Brain microvascular endothelial cell (primary cell): ENCODE results near the gene BRD8.

ENCODE experiments used
- DNase-seq: peaks from one replicate; pipeline ENCODE4 v3.0.0-alpha.2; 2020
- H3K27ac ChIP-seq: fragments of 250-450 bp; sonication (Bioruptor Pico); 2 replicates; pipeline ENCODE4 v1.5.1; 2020; ENCODE audit warnings: mild to moderate bottlenecking, moderate library complexity
- H3K27me3 ChIP-seq: fragments of 250-450 bp; sonication (Bioruptor Pico); replicated peaks from 2 replicates; pipeline ENCODE4 v1.5.1; 2020; ENCODE audit warnings: mild to moderate bottlenecking
- H3K36me3 ChIP-seq: fragments of 250-450 bp; sonication (Bioruptor Pico); replicated peaks from 2 replicates; pipeline ENCODE4 v1.5.1; 2020; ENCODE audit warnings: mild to moderate bottlenecking
- H3K4me3 ChIP-seq: 2 replicates; pipeline ENCODE4 v1.5.1; 2011; ENCODE audit warnings: low read depth, mild to moderate bottlenecking, control low read depth, low read length, moderate library complexity
- in situ Hi-C: cut with HindIII; loops from 2 replicates; pipeline ENCODE4 v1.10.0; 2017; ENCODE audit warnings: low sequenced_read_pairs, low pct_ligation_motif_present
- TF ChIP-seq, protein P1 (sequence below): IDR thresholded peaks from 2 replicates; pipeline ENCODE4 v1.5.1; 2011; ENCODE audit warnings: low read depth, mild to moderate bottlenecking, moderate library complexity, low read length, control low read depth, inconsistent platforms; ENCODE audit errors: missing control alignments

Gene BRD8

GRCh38 chr5:138177941-138178515 lies 402 bp downstream of the BRD8 start:
- H3K4me3 ChIP-seq: peak overlapping the region; percentile 98
- peaks cover 13% of the 10 kb centered on the region for H3K36me3 ChIP-seq
- H3K27me3 ChIP-seq: no peaks in the 10 kb centered on the region
- DNase-seq: peak; percentile 28
- H3K27ac ChIP-seq: peak overlapping the region; percentile 83
- TF ChIP-seq, protein P1, sequence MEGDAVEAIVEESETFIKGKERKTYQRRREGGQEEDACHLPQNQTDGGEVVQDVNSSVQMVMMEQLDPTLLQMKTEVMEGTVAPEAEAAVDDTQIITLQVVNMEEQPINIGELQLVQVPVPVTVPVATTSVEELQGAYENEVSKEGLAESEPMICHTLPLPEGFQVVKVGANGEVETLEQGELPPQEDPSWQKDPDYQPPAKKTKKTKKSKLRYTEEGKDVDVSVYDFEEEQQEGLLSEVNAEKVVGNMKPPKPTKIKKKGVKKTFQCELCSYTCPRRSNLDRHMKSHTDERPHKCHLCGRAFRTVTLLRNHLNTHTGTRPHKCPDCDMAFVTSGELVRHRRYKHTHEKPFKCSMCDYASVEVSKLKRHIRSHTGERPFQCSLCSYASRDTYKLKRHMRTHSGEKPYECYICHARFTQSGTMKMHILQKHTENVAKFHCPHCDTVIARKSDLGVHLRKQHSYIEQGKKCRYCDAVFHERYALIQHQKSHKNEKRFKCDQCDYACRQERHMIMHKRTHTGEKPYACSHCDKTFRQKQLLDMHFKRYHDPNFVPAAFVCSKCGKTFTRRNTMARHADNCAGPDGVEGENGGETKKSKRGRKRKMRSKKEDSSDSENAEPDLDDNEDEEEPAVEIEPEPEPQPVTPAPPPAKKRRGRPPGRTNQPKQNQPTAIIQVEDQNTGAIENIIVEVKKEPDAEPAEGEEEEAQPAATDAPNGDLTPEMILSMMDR: no peak
- in situ Hi-C loops: no loop called here

GRCh38 chr5:138170299-138170698 lies 8.1 kb downstream of the BRD8 start:
- peaks cover 74% of the 10 kb centered on the region for H3K36me3 ChIP-seq
- in situ Hi-C loops: no loop called here
- H3K4me3 ChIP-seq: no peak overlapping the region
- TF ChIP-seq, protein P1: no peak
- DNase-seq: no peak
- no peaks in the 10 kb centered on the region for H3K27me3 ChIP-seq
- H3K27ac ChIP-seq: no peak overlapping the region

GRCh38 chr5:138169124-138169523 lies 9.3 kb downstream of the BRD8 start:
- Histone ChIP-seq H3K27me3 (no peaks in the 10 kb centered on the region), H3K4me3 (no peak overlapping the region), H3K36me3 (peaks cover 81% of the 10 kb centered on the region), H3K27ac (no peak overlapping the region)
- TF ChIP-seq, protein P1: no peak
- DNase-seq: no peak
- in situ Hi-C loops: no loop called here

- in situ Hi-C loops: no loop called here
- TF ChIP-seq, protein P1: no peak
- no peaks in the 10 kb centered on the region for H3K27me3 ChIP-seq
- H3K4me3 ChIP-seq: no peak overlapping the region
- no peak for DNase-seq
- H3K36me3 ChIP-seq: peaks cover 91% of the 10 kb centered on the region
- no peak overlapping the region for H3K27ac ChIP-seq
Measured at GRCh38 chr5:138163721-138164120, 14.7 kb downstream of the BRD8 start.

DNA sequence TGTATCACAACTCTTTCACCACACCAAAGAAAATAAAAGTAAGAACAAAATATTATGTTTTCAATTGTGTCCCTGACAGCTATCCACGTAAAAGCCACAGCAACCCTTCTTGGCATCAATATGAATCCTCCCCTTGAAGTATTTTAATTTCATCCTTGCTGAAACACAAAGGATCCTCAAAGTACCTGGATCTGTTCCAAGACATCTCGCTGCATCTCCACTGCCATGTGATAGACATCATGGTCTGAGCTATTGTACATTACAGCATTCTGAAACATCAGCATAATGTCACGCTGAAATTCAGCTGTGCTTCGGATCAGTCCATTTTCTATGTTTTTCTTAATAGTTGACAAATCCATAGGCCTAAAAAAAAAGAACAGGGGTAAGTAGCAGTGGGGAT lies 17.7 kb downstream of the BRD8 start:
- in situ Hi-C loops: no loop called here
- H3K4me3 ChIP-seq: no peak overlapping the region
- DNase-seq: no peak
- no peaks in the 10 kb centered on the region for H3K27me3 ChIP-seq
- H3K27ac ChIP-seq: no peak overlapping the region
- peaks cover 82% of the 10 kb centered on the region for H3K36me3 ChIP-seq
- TF ChIP-seq, protein P1: no peak

- TF ChIP-seq, protein P1: no peak
- no peak overlapping the region for H3K27ac ChIP-seq
- no peaks in the 10 kb centered on the region for H3K27me3 ChIP-seq
- in situ Hi-C loops: no loop called here
- DNase-seq: no peak
- no peak overlapping the region for H3K4me3 ChIP-seq
- peaks cover 72% of the 10 kb centered on the region for H3K36me3 ChIP-seq
Measured at GRCh38 chr5:138159666-138160065, 18.8 kb downstream of the BRD8 start.
